ENCODE results near the gene DHRS7C. TPM values are rescaled to one million over a fixed set of nuclear protein-coding genes. Genes with fewer than 3 reads are reported as not detected.

DHRS7C gene
- total RNA-seq, 1 experiment from 2014 or later: not detected

Other genes with a start within 250 kb of the DHRS7C start
- gene STX8, start 215.8 kb downstream of the DHRS7C start, total RNA-seq (2014; rRNA removed; shearing (Covaris generic); ENCODE audit: low replicate concordance): 34.0 and 109 TPM in 2 replicates
- 0.72 TPM in 1 of 2 replicates, not detected in the other for gene CFAP52, start 214.9 kb downstream of the DHRS7C start, total RNA-seq (2014; rRNA removed; shearing (Covaris generic); ENCODE audit: low replicate concordance)
- gene USP43, start 146.1 kb downstream of the DHRS7C start, total RNA-seq (2014; rRNA removed; shearing (Covaris generic); ENCODE audit: low replicate concordance): 4.2 and 5.3 TPM in 2 replicates
- gene GSG1L2, start 30.5 kb upstream of the DHRS7C start, total RNA-seq (2014; rRNA removed; shearing (Covaris generic); ENCODE audit: low replicate concordance): not detected in 2 replicates
- 1.5 and 3.9 TPM in 2 replicates for gene GLP2R, start 34.3 kb upstream of the DHRS7C start, total RNA-seq (2014; rRNA removed; shearing (Covaris generic); ENCODE audit: low replicate concordance)
- gene RCVRN, start 113.7 kb upstream of the DHRS7C start, total RNA-seq (2014; rRNA removed; shearing (Covaris generic); ENCODE audit: low replicate concordance): not detected in 2 replicates